ENCODE measurements around the gene IFT122. TPM values are rescaled to one million over a fixed set of nuclear protein-coding genes. Genes with fewer than 3 reads are reported as not detected.
A peak's percentile ranks its signal among the peaks of the same experiment; 100 is the strongest.

Gene IFT122
- total RNA-seq, 1 donor from 2014 or later: 41.6 TPM

DNA sequence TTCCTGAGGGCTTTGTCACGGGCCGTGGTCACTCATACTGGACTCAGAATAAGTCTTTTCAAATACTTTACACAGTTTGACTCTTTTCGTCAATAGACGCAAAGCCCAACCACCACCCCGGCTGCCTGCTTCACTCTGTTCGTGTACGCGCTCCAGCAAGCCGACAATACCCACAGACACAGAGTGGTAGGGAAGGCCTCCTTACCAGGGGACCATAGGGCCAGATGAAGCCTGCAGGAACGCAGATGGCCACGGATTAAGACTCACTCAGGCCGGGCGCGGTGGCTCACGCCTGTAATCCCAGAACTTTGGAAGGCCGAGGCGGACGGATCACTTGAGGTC lies 41.2 kb upstream of the IFT122 start:
- Mint-ChIP-seq H3K4me3 (peak overlapping the region; percentile 97), H3K27ac (peak overlapping the region; percentile 97), H3K27me3 (no peaks in the 10 kb centered on the region), H3K9me3 (no peaks in the 10 kb centered on the region), H3K36me3 (peaks cover 3% of the 10 kb centered on the region), H3K4me1 (ENCODE audit: unreplicated experiment) (peaks cover 21% of the 10 kb centered on the region)
- TF ChIP-seq, protein P1, sequence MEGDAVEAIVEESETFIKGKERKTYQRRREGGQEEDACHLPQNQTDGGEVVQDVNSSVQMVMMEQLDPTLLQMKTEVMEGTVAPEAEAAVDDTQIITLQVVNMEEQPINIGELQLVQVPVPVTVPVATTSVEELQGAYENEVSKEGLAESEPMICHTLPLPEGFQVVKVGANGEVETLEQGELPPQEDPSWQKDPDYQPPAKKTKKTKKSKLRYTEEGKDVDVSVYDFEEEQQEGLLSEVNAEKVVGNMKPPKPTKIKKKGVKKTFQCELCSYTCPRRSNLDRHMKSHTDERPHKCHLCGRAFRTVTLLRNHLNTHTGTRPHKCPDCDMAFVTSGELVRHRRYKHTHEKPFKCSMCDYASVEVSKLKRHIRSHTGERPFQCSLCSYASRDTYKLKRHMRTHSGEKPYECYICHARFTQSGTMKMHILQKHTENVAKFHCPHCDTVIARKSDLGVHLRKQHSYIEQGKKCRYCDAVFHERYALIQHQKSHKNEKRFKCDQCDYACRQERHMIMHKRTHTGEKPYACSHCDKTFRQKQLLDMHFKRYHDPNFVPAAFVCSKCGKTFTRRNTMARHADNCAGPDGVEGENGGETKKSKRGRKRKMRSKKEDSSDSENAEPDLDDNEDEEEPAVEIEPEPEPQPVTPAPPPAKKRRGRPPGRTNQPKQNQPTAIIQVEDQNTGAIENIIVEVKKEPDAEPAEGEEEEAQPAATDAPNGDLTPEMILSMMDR (conservative IDR thresholded peaks at IDR 0.05): no peak
- no peak for DNase-seq (ENCODE audit: extremely low spot score, unreplicated experiment)

DNA sequence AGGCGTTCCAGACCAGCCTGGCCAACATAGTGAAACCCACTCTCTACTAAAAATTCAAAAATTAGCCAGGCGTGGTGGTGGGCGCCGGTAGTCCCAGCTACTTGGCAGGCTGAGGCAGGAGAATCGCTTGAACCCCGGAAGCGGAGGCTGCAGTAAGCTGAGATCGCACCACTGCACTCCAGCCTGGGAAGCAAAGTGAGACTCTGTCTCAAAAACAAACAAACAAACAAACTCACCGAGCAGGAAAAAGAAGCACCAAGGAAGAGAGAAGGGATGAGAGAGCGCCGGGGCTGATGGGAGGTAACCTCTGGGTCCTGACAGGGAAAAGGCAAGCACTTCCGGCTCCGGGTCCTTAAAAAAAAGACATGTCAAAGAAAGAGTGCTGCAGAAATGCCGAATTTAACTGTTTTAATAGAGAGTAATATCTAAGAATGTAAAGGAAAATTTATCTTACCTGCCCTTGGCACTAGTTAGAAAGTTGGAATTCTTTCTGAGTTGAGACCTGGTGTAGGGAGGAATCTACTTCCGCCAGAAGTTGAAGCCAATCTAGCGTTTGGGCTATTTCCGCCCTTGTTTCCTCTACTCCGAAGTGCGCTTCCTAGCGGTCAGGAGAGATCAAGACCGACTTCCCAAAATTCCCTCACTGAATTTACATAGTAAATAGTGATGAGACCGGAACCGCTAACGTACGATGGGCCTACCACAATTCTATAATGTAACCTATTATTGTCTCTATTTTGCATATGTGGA lies 40.7 kb upstream of the IFT122 start:
- Mint-ChIP-seq H3K27ac (peak overlapping the region; percentile 97), H3K27me3 (no peaks in the 10 kb centered on the region), H3K9me3 (no peaks in the 10 kb centered on the region), H3K36me3 (peaks cover 3% of the 10 kb centered on the region), H3K4me3 (peak overlapping the region; percentile 97), H3K4me1 (ENCODE audit: unreplicated experiment) (peaks cover 21% of the 10 kb centered on the region)
- TF ChIP-seq, protein P1 (conservative IDR thresholded peaks at IDR 0.05): peak; percentile 83
- DNase-seq (ENCODE audit: extremely low spot score, unreplicated experiment): no peak

DNA sequence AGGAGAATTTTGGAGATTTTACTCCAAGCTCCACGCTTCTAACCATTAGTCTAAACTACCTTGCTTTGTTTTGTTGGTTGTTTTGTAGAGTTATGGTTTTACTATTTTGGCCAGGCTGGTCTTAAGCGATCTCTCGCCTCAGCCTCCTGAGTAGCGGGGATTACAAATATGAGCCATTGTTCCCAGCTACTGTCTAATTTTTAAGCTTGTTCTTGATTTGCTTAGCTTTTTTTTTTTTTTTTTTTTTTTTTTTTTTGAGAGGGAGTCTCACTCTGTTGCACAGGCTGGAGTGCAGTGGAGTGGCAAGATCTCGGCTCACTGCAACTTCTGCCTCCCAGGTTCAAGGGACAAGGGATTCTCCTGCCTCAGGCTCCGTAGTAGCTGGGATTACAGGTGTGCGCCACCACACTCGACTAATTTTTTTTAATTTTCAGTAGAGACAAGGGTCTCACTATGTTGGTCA lies 40.1 kb upstream of the IFT122 start:
- Mint-ChIP-seq H3K4me1 (ENCODE audit: unreplicated experiment) (peaks cover 21% of the 10 kb centered on the region), H3K4me3 (peak overlapping the region; percentile 97), H3K9me3 (no peaks in the 10 kb centered on the region), H3K27ac (peak overlapping the region; percentile 97), H3K36me3 (peaks cover 3% of the 10 kb centered on the region), H3K27me3 (no peaks in the 10 kb centered on the region)
- DNase-seq (ENCODE audit: extremely low spot score, unreplicated experiment): no peak
- TF ChIP-seq, protein P1 (conservative IDR thresholded peaks at IDR 0.05): no peak

DNA sequence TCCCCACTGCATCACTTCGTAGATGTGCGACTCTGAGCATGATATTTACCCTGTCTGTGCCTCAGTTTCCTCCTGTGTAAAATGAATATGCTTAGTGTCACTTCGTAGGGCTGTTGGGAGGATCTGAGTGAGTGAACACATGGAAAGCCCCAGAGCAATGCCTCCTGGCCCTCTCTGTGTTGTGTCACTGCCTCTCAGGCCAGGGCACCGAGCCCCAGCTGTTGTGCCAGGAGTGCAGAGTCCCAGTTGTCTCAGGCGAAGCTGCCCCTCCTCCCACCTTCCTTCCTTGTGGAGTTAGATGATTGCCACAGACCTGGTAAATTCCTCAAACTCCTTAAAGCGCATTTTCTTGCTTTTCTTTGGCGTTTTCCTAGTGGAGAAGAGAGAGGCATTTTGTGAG lies 37.8 kb upstream of the IFT122 start:
- no peak for DNase-seq (ENCODE audit: extremely low spot score, unreplicated experiment)
- no peaks in the 10 kb centered on the region for H3K36me3 Mint-ChIP-seq
- no peak overlapping the region for H3K4me3 Mint-ChIP-seq
- H3K27ac Mint-ChIP-seq: no peak overlapping the region
- no peaks in the 10 kb centered on the region for H3K9me3 Mint-ChIP-seq
- TF ChIP-seq, protein P1 (conservative IDR thresholded peaks at IDR 0.05): no peak
- peaks cover 12% of the 10 kb centered on the region for H3K4me1 Mint-ChIP-seq (ENCODE audit: unreplicated experiment)
- H3K27me3 Mint-ChIP-seq: no peaks in the 10 kb centered on the region

DNA sequence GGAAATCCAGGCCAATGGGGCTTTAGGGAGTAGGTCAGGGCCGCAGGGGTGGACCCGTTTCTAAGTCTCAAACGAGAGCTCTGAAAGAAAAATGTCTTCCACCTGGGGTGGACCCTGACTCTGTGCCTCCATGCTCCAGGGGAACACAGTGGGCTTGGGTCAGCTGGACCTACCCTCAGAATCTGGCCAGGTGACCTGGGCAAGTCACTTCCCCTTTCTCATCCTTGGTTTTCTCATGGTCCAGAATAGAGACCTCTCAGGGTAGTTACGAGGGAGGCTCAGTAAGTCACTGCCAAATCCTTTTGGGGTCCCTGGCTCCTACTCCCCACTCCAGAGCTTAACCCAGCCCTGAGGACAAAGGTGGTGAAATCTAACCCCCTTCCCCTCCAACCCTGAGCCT lies 37.4 kb upstream of the IFT122 start:
- Mint-ChIP-seq H3K36me3 (no peaks in the 10 kb centered on the region), H3K4me3 (no peak overlapping the region), H3K9me3 (no peaks in the 10 kb centered on the region), H3K4me1 (ENCODE audit: unreplicated experiment) (peaks cover 8% of the 10 kb centered on the region), H3K27ac (no peak overlapping the region), H3K27me3 (no peaks in the 10 kb centered on the region)
- no peak for DNase-seq (ENCODE audit: extremely low spot score, unreplicated experiment)
- TF ChIP-seq, protein P1 (conservative IDR thresholded peaks at IDR 0.05): no peak

Data from type B pancreatic cell (in vitro differentiated cells).